ENCODE results near the gene UGT1A7.

UGT1A7 gene

DNA sequence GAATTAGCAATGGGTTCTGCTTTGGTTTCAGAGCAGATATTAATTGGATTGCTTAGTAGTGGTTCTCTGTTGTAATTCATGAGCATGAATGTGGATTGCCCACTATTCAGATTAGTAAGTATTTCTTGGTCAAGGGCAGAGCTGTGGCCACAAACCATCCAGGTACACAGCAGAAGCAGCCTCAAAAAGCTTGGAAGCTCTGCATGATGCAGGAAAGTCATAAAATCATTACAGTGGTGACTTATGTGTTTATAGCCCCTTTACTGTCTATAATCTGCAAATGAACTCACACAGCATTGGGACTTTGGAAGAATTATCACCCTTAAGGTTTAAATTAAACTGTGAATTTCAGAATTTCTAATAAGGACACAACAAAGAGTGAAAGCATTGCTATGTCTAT, 76.4 kb downstream of the UGT1A7 start:
- in situ Hi-C loops (cut with MboI; ENCODE audit: low sequenced_read_pairs): no loop called here

- in situ Hi-C loops (cut with MboI; ENCODE audit: low sequenced_read_pairs): no loop called here
These were observed 77.1 kb downstream of the UGT1A7 start for GRCh38 chr2:233758849-233759248.

DNA sequence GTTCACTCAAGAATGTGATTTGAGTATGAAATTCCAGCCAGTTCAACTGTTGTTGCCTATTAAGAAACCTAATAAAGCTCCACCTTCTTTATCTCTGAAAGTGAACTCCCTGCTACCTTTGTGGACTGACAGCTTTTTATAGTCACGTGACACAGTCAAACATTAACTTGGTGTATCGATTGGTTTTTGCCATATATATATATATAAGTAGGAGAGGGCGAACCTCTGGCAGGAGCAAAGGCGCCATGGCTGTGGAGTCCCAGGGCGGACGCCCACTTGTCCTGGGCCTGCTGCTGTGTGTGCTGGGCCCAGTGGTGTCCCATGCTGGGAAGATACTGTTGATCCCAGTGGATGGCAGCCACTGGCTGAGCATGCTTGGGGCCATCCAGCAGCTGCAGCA, 78.3 kb downstream of the UGT1A7 start, which contains the start of gene UGT1A1:
UGT1A1 (plus strand) TSS at position 228 of the 400 bp plus-strand sequence; CDS start at position 246, 18 bp downstream.
- in situ Hi-C loops (cut with MboI; ENCODE audit: low sequenced_read_pairs): no loop called here

DNA sequence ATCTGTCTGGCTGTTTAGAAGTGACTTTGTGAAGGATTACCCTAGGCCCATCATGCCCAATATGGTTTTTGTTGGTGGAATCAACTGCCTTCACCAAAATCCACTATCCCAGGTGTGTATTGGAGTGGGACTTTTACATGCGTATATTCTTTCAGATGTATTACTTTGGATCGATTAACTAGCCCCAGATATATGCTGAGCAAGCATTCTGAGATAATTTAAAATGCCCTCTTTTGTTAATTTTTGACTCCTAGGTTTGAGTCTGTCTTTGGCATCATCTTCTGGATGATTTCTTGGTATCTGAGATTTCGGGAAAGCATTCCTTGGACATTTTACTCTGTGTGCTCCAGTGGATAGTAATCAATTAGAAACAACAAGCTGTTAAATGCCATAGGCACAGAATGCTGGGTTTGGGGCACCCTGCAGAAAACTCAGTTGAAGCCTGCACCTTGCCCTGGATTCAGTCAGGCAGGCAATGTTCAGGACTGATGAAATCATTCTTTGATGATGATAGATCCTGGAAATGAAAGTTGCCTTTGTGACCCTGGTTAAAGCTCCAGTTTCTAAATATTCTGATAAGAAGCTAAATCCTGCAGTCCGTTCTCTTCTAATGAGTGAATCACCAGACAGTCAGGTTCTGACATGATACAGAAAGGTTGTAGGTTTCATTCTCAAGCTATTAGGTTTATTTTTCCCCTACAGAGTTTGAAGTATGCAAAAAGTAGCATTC, 79.5 kb downstream of the UGT1A7 start:
- in situ Hi-C loops (cut with MboI; ENCODE audit: low sequenced_read_pairs): no loop called here

GRCh38 chr2:233764264-233764663, 82.6 kb downstream of the UGT1A7 start:
- in situ Hi-C loops (cut with MboI; ENCODE audit: low sequenced_read_pairs): no loop called here

DNA sequence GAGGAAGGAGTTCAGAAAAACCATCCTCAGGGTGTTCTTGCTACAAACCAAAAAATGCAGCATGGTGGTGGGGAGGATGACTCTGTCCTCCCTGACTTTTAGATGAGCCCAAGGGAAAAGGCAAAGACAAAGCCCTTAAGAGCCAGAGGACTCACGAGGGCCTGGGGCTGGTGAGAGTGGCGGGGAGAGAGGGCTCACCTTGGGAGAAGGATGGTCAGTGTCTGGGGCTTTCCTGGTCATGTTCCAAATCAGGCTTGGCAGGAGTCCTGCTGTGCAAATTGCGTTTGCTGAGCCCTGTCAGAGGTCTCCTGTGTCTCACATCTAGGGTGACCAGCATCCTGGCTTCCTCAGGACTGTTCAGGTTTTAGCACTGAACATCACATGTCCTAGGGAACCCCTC, 83.1 kb downstream of the UGT1A7 start:
- in situ Hi-C loops (cut with MboI; ENCODE audit: low sequenced_read_pairs): no loop called here

DNA sequence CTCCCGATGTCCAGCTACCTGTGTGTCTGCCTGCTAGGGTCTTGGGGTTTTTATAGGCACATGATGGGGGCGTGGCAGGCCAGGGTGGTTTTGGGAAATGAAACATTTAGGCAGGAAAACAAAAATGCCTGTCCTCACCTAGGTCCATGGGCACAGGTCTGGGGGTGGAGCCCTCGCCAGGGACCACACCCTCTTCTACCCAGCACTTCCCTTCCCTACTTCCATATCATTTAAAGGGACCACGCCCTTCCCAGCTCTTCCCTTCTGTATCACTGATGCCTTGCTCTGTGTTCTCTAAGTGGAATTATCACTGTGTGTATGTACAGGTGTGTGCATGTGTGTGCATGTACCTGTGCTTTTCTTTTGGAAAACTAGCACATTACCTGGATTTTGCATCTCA, 84.7 kb downstream of the UGT1A7 start:
- in situ Hi-C loops (cut with MboI; ENCODE audit: low sequenced_read_pairs): no loop called here

DNA sequence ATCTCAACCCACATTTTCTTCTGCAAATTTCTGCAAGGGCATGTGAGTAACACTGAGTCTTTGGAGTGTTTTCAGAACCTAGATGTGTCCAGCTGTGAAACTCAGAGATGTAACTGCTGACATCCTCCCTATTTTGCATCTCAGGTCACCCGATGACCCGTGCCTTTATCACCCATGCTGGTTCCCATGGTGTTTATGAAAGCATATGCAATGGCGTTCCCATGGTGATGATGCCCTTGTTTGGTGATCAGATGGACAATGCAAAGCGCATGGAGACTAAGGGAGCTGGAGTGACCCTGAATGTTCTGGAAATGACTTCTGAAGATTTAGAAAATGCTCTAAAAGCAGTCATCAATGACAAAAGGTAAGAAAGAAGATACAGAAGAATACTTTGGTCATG, 86.4 kb downstream of the UGT1A7 start:
- in situ Hi-C loops (cut with MboI; ENCODE audit: low sequenced_read_pairs): no loop called here

- in situ Hi-C loops (cut with MboI; ENCODE audit: low sequenced_read_pairs): no loop called here
These were observed 87.6 kb downstream of the UGT1A7 start for GRCh38 chr2:233769260-233769659.

GRCh38 chr2:233772153-233772552, 90.5 kb downstream of the UGT1A7 start:
- in situ Hi-C loops (cut with MboI; ENCODE audit: low sequenced_read_pairs): no loop called here

DNA sequence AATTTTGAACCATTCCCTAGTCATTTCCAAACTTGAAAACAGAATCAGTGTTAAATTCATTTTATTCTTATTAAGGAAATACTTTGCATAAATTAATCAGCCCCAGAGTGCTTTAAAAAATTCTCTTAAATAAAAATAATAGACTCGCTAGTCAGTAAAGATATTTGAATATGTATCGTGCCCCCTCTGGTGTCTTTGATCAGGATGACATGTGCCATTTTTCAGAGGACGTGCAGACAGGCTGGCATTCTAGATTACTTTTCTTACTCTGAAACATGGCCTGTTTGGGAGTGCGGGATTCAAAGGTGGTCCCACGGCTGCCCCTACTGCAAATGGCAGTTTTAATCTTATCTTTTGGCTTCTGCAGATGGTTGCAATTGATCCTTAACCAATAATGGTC, 90.9 kb downstream of the UGT1A7 start:
- in situ Hi-C loops (cut with MboI; ENCODE audit: low sequenced_read_pairs): no loop called here

DNA sequence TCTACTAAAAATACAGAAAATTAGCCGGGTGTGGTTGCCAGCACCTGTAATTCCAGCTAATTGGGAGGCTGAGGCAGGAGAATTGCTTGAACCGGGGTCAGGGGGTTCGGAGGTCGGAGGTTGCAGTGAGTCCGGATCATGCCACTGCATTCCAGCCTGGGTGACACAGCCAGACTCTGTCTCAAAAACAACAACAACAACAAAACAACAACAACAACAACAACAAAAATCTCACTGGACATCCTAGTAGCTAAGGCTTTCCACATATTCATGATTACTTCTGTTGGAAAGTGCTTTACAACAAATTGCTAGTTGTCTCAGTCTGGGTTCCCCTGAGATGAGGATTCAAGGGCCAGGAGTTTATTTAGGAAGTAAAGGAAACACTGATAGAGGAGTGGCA, 92.2 kb downstream of the UGT1A7 start:
- in situ Hi-C loops (cut with MboI; ENCODE audit: low sequenced_read_pairs): no loop called here

- in situ Hi-C loops (cut with MboI; ENCODE audit: low sequenced_read_pairs): no loop called here
These were observed 93.7 kb downstream of the UGT1A7 start for GRCh38 chr2:233775414-233775813.

DNA sequence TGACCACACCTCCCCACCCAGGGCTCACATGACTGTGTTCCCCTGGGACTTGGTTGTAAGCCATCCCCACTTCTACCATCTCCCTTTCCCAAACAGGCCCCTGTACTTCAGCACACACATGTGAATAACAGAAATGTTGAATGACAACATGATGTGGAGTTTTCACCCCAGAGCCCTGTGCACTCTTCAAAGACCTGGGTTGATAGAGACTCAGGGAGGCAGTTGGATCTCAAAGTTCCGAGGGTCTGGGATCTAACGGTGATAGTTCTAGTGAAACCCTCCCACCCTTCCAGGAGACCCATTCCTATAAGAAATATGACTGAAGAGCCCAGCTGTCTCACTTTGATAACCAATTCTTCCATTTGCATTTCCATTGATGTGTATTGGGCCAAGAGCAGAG, 96.3 kb downstream of the UGT1A7 start, which contains the start of gene MROH2A:
MROH2A (plus strand) TSS at position 301 of the 400 bp plus-strand sequence. CDS start 1,029 bp downstream, outside the sequence.
- in situ Hi-C loops (cut with MboI; ENCODE audit: low sequenced_read_pairs): no loop called here

DNA sequence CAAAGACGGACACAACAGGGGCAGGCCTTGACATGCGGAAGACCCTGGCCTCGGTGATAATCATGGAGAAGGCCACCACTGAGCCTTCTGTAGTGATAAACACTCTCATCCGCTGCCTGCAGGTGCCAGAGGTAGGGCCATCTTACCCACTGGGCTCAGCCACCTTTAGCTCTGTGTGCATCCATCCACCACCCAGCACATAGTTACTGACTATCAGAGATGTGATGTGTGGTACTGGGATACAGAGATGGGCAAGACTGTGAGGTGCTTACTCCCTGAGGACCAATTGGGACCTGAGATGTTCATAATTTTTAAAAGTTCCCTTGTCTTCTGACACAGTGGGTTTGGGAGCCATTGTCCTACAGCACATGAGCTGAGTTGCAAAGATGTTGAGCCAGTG, 98.0 kb downstream of the UGT1A7 start:
- in situ Hi-C loops (cut with MboI; ENCODE audit: low sequenced_read_pairs): no loop called here

DNA sequence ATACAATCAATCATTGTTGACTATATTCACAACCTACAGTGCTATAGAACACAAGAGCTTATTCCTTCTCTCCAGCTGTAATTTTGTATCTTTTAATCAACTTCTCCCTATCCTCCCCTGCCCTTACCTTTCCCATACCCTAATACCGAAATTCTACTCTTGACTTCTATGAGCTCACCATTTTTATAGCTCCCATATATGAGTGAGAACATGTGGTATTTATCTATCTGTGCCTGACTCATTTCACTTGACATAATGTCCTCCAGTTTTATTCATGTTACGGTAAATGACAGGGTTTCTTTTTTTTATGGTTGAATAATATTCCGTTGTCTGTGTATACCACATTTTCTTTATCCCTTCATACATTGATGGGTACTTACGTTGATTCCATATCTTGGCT, 99.1 kb downstream of the UGT1A7 start:
- in situ Hi-C loops (cut with MboI; ENCODE audit: low sequenced_read_pairs): no loop called here

GRCh38 chr2:233789554-233789953, 107.9 kb downstream of the UGT1A7 start:
- in situ Hi-C loops (cut with MboI; ENCODE audit: low sequenced_read_pairs): no loop called here

DNA sequence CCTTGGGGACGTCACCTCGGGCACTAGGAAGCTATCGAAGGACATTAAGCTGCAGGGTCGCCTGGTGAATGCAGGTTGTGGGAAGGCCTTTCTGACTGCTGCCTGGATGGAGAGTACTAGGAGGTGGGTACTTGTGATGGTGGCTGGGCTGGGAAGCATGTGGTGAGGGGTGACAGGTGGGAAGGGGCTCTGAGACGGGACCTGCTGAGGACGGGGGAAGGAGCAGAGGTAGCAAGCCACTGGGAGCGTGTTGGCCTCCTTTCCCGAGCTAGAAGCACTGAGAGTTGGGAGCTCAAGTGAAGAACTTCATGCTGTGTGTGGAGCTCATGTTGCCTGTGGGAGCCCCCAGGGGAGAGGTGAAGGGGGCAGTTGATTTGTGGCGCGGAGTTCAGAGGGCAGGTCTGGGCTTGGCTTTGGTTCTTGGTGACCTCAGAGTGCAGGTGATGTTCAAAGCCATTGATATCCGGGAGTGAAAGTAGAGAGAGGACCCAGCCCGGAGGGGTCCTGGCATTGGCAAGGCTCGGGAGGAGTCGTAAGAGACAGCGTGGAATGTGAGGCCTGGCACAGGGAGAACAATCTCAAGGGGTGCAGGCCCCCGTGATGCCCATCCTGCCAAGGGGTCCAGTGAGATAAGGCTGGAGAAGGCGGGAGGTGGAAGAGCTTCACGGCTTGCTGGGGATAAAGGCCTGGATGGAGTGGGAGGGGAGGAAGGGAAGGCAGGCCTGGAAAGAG, 109.6 kb downstream of the UGT1A7 start:
- in situ Hi-C loops (cut with MboI; ENCODE audit: low sequenced_read_pairs): no loop called here

- in situ Hi-C loops (cut with MboI; ENCODE audit: low sequenced_read_pairs): no loop called here
These were observed 110.2 kb downstream of the UGT1A7 start for GRCh38 chr2:233791883-233792329.

DNA sequence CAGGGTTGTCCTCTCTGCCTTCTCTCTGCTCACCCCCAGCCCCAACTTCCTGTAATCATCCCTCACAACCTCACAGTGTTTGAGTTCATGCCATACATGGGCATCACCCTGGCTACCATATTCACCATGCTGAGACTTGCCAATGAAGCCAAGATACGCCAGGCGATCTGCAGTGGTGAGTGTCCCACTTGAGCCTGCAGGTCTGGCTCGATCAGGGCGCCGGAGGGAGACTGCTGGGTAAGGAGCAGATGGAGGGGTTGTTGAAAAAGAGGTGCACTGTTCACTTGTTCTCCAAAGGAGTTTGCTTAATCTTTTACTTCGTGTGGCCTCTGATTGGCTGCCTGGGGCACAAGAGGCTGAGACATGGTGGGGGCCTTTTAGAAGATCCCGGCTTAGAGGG, 111.0 kb downstream of the UGT1A7 start:
- in situ Hi-C loops (cut with MboI; ENCODE audit: low sequenced_read_pairs): no loop called here

DNA sequence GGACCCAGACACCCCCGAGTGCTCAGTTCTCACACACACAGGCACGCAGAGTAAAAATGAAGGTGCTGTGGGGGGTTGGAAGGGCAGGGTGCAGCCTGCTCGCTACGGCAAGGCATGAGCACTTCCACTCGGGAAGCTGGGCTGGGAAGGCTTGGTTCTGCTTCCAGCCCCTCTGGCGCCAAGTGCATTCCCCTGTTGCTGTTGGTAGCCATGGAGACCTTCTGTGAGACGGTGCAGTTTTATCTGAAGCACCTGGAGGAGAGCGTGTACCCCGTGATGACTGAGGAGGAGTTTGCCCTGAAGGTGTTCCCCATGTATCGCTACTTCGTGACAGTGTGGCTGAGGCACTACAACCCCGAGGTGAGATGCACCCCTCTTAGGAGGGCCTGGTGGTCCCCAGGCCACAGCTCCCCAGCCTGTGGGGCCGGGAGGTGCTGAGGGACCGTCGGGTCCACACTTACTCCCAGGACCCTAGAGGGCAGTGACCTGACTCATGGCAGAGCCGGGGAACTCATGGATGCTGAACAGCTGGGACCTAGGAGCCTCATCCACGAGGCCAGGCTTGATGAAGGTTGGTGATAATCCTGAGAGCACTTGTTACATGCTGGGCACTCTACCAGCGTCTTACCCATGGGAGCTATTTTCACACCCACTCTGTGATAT, 111.9 kb downstream of the UGT1A7 start:
- in situ Hi-C loops (cut with MboI; ENCODE audit: low sequenced_read_pairs): no loop called here
